NCI-H2081 (cell line): ENCODE measurements around the gene STEAP3.
A peak's percentile ranks its signal among the peaks of the same experiment; 100 is the strongest.

ENCODE experiments used
- DNase-seq, 2 experiments: peaks; one replicate each; lab custom pipeline; 2025; lab: John Stamatoyannopoulos, UW

STEAP3 gene

DNA sequence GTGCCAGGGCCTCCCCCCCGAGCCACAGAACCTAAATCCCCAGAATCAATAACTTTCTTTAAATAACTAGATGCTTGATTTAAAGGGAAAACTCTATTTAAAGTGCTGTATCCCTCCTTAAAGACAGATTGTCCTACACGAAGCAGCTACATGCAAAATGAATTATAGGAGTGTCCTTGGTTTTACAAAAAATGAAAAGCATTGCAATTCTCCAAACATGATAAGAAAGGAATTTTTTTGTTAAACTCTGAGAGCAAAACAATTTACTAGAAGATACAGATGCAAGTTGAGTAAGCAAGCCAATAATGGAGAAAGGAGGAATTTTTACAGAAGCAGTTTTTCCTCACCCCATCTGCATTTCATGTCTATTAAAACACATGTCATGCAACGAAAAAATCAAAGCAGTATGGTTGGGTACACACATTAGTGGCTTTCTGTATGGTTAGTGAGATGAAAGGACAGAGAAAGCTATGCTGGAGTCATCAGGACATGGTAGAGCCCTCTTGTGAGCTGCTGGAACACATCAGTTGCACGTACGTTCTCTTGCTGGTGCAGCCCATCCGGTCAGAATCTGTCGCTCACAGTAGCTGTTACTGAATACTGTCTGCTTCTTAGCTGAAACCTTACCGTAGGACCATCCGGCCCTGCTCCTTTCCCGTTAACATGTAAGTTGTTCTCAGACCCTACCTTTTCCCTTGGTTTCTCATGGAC lies 25.9 kb upstream of the STEAP3 start:
- no peak for DNase-seq

DNA sequence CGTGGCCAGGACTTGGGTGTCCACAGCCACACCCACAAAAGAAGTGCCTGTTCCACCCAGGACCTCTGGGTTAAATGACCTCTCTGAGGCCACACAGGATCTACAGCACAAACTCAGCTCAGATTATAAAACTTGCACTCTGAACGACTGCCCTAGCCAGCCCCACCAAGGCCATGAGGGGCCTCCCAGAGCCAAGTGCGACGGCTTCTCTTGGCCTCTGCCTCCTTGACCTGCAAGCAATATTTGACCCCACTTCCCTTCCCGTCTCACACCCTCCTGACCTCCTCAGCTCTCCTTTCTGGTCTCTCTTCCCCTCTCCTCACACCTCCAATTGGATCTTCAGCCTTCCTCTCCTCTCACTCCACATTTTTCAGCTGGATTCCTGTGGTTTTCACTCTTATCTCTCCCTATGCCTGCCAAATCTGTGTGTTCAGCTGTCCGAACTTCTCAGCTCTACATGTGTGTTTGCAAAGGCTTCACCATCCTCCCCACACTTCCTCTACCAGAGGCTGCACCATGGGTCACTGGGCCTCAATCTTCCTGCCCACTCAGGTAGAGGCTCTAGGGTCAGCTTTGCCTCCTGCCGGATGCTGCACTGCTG lies 25.3 kb upstream of the STEAP3 start:
- DNase-seq = no peak

DNA sequence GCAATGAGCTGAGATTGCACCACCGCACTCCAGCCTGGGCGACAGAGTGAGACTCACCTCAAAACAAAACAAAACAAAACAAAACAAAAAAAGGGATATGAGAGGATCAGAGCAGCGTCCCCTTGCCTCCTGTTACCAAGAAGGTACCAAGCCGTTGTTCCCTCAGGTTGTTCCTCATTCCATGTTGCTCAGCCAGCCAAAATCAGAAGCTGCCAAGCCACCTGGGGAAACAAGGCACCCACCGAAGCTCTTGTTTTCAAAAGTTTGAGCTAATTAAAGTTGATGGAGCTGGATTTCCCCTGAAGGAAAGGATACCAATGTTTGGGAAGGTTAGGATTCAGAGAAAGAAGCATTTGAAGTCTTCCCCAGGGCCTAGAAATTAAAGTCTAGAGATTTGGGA lies 21.8 kb upstream of the STEAP3 start:
- no peak for DNase-seq

DNA sequence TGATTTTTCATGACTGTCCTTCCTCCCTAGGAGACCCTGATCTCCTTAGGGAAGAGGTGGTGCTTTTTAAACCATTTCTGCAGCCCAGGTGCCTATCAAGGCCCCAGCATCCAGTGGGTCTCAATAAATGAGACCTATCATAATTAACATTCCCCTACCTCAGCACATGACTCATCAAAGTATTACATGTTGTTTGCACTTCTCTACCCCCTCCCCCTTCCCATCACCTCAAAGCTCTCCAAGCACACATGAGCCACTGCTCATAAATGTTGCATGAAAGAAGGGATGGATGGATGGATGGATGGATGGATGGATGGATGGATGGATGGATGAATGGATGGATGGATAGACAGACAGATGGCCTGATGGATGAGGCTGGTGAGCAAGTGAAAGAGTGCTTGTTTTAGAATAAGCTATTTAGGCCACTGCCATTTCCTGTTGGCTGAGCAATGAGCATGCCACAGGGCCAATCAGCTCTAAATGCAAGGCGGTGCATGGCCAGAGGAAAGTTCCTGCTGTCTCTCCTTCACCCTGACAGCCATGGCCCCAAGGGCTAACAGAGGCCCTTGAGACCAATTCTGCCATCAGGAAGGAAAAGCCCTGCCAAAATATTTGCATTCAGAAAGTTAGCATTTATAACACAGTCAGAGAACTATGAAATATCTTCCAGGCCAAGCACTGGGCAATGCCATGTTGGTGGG lies 20.9 kb upstream of the STEAP3 start:
- no peak for DNase-seq

DNA sequence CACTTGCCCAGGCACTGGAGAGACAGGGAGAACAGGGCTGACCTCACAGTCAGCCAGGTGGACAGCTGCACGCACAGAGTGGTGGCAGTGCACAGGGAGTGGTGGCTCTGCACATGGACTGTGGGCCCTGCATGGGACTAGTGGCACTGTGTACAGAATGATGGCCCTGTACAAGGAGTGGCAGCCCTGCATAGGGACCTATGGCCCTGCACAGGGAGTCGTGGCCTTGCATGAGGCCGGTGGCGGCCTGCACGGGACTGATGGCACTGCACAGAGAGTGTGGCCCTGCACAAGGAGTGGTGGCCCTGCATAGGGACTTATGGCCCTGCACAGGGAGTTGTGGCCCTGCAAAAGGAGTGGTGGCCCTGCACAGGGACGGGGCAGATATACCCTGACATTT lies 19.1 kb upstream of the STEAP3 start:
- DNase-seq = no peak

DNA sequence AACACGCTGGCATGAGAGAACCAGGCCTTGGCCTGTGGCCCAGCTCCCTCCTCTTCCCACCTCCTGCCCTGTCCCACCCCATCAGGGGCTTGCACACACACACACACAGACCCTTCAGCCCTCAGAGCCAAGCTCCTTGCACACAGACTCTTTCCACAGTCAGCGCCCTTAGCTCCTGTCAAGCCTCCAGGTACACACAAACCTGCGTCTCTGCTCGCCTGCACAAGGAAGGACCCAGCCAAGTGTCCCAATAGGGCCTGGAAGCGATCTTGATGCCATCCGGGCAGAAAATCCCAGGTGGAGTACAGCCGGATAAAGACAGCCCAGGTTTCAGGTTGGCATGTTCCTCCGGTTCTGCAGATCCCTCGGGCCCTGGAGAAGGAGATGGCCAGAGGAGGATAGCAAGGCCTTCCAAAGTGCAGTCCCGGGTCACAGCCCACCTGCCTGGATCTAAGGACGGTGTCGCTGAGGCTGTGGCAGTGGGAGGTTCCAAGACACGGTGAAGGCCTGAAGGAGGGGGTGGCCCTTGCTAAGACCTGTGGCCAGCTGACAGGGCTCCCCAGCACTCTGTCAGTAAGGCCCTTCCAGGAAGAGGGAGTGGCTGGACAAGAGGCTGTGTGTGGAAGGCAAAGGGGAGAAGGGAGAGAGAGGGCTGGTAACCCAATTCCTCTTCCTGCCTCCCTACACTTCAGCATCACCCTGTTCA lies 18.5 kb upstream of the STEAP3 start:
- DNase-seq = no peak

DNA sequence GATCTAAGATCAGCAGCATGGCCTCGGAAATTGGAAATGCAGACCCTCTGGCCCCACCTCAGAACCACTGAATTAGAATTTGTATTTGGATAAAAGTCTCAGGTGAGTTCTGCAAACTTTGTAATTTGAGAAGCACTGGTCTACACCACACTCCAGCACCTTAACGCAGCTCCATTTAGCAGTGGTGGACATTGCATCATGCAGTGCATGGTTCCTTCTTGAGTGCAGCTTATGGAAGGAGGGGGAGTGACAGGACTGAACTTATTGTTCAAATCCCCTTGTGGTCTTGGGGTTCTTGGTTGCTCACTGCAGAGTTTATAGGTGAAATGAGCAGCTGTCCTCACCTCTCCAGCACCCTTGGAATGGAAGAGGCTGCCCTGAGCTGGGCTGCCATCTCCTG lies 17.4 kb upstream of the STEAP3 start:
- DNase-seq = no peak

DNA sequence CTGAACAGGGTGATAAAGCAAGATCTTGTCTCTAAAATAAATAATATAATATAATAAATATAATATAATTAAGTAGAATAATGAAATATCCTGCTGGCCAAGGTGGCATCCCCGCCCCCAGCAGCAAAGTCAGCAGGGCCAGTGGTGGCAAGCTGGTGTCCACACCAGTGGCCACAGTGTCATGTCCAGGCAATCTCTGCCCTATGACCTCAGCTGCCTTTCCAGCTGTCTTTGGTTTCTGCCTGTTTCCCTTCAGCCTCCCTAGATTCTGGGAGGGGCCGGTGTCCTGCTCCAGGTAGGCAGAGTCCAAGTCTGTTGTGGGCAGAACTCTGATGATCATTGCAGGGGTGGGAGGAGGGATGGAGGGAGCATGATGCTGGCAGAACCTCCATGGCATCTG lies 16.2 kb upstream of the STEAP3 start:
- DNase-seq = no peak

DNA sequence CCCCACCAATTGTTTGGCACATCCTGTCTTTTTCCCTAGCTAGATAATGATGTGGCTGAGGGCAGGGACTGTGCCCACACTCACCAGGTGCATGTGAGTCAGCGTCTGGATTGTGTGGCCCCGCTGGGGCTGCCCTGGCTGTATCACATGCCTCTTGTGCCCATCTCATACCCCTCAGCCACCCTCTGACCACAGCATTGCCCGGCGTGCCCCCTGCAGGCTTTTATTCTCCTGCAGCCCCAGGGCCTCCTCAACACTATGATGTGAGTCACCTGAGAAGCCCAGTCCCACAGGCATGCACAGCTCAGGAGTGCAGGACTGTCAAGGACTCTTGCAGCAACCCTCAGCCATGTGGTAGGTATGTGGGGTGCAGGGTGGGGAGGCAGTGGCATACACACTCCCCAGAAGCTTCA lies 14.8 kb upstream of the STEAP3 start:
- DNase-seq = no peak

DNA sequence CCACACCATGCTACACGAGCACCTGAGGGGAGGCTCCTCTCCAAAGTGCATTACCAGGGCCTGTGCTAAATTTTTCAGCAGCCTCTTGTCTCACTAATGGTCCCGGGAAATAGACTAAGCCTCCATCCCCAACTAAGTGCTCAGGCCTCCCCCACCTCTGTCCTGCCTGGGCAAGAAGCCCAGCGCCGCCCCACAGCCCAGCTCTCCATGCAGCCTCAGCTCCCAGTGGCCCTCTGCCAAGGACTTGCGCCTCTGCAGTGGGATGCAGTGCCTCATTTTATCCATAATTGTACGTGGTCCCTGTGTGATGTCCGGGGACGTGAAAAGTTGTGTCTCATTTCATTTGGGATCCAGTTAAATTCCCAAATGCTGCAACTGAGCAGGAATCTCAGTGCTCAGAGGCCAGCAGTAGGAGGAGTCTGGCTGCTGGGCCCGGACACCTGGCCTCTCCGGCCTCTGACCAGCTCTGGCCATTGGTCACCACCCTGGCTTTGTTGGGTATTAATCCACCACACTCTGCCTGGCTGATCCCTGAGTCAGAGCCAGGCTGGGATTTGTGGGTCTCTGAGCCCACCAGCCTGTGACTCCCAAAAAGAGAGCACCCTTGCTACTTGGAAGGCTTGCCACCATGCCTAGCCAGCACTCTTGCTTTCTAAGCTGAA lies 11.4 kb upstream of the STEAP3 start:
- DNase-seq = no peak

DNA sequence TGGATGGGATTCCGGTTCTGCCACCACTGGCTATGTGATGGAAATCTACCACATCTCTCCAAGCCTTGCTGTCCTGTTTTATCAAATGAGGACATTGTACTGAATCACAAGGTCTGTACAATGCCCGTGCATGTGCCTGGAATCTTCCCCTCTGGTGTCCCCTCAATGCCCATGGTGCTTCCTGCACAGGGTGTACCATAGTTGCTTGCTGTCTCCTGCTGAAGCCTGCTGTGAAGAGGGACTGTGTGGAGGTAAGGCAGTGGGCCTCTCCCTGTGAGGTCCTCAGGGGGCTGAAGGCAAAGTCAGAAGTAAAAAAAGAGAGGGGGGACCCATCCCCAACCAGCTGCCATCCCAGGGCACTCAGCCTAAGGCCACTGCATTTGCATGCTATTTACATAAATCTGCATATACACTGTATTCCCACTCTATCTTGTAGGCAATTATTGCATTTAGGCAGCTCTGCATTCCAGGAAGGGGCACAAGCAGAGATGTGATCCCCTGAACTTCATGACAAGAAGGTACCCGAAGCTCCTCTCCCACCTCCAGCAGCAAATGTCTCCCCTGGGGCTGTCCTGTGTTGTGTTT lies 9.1 kb upstream of the STEAP3 start:
- DNase-seq = no peak

DNA sequence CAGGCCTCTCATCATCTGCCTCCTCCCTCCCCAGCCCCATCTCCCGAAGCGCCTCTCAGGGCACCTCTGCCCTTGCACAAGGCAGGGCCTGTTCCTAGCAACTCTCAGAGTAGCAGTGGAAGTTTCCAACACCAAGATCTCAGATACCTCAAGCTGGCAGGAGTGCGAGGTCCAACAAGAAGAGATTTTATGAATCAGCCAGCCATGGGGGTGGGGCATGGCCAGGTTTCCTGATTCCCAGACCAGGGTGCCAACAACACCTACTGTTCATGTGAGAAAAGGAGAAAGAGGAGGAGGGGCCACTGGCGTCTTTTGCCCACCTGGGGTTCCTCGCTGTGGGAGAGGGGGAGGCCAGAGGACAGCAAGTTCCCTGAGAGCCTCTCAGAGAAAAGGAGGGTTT lies 6.6 kb upstream of the STEAP3 start:
- no peak for DNase-seq

DNA sequence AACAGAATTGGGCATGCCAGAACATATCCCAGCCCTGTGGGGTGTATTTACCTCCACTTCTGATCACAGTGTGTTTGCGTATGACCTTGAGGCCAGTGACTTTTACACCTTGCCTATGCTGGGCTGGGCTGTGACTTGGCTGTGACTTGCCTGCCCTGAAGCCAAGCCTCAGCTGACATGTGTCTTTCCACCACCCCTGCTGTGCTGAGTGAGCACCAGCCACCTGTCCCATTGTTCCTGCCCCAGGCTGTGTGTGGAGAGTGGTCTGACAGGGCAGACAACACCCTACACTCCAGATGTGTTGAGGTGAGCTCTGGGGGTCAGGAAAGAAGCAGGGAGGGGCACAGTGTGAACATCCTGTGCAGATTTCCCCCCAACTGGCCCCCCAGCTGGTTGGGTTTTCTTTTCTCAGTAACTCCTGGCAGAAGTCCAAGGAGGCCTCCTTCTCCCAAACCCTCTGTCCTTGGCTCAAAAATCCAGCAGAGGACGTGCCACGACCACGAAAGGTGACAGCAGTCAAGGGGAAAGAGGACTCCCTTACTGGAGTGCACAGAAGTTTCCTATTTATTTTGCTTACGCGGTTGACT lies 5.1 kb upstream of the STEAP3 start:
- peak; percentile 73 to 85 for DNase-seq

DNA sequence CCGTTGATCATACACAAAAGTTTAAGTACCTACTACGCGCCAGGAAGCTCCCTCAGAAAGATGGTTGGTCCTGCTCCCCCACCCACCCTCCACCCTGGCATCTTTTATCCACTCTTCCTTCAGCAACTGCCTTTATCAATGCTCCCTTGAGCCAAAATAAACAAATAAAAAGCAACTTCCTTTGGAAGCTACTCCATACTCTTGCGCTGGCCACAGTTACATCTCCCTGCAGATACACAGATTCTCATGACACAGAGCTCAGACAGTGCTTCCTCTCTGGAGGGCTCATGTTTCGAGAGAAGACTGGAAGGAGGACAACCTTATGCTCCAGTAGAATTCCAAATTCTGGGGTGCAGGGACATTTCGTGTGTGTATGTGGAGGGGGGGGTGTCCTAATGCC lies 3.8 kb upstream of the STEAP3 start:
- no peak for DNase-seq

DNA sequence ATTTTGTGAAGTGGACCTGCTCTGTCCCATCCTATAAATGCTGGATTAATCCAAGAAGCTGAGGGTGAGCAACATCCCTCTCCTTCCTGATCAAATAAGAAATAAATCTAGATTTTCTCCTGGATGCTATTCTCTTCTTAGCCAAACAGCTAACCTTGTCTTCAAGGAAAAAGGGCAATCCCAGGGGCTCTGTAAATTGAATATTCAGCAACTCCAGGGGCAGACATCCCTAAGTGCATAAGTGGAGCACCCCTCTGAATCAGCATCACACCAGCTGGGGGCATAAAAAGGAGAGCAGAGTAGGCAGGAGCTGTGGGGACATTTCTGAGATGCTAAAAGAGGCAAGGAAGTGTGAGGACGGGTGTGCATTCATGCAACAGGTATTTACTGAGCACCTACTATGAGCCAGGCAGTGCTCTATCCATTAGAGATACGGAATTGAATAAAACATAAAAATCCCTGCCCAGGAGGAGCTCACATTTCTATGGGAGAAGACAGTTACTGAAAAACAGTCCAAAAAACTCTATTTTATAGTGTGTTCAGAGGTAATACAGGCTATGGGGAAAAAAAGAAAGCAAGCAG lies 2.8 kb upstream of the STEAP3 start:
- no peak for DNase-seq

DNA sequence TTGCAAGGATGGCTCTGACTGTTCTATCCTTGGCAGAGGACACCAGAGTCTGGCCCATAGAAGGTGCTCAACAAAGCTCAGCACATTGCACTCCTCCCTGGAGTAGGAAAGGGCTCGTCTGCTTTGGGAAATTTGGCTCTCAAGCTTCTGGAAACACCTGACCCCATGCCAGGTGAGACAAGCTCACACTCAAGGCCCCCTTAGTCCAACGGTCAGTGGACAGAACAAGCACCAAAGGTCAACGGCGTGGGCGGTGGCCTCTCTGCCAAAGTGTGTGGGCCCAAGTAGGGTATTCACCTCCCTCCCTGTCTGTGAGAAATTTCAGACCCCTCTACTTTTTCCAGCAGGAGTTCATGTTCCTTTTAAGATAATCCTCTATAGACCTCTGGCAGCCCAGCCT lies 2.0 kb upstream of the STEAP3 start:
- DNase-seq = no peak

DNA sequence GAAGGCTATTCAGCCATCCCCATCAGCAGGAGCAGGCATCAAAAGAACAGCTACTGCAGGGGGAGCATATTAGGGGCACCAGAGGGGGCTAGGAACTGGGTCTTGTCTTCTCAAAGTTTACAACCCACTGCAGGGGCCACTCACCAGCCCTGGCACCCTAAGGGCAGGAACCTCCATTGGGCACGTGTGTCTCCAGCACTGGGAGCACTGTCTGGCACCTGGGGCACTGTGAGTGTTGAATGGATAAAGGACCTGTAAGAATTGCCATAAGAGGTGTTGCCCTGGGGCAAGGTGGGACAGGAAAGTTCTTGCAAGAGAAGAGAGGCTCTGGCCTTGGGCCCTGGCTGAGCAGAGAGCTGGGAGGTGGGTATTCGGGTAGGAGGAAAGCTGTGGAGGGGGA lies 1.4 kb upstream of the STEAP3 start:
- no peak for DNase-seq

DNA sequence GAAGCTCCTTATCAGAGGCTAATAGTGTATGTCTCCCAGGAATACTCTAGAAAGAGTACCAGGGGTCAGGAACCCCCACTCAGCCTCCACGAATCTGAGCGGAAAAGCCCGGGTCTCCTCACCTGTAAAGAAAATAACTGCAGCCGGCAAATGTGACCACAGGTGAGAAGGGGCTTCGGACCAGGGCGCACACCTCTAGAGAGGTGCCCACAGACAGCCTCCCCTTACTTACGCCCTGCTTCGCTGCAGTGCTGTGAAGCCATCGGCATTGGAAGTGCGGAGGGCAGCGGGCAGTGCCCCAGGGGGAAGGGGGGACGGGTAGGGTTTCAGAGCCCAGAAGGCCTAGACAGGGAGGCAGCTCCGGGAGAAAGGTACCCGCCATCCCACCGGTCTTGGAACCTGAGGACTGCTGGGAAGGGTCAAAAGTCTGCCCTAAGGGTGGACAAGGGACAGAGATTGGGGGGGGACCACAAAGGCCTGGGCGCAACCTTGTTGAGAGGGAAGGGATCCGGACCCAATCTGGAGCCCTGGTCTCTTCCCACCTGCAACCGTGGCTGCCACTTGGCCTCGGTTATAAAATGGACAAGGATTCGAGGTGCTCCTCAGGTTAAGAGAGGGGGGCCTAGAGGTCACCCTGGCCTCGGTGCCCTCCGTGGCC lies 642 bp upstream of the STEAP3 start:
- no peak for DNase-seq

DNA sequence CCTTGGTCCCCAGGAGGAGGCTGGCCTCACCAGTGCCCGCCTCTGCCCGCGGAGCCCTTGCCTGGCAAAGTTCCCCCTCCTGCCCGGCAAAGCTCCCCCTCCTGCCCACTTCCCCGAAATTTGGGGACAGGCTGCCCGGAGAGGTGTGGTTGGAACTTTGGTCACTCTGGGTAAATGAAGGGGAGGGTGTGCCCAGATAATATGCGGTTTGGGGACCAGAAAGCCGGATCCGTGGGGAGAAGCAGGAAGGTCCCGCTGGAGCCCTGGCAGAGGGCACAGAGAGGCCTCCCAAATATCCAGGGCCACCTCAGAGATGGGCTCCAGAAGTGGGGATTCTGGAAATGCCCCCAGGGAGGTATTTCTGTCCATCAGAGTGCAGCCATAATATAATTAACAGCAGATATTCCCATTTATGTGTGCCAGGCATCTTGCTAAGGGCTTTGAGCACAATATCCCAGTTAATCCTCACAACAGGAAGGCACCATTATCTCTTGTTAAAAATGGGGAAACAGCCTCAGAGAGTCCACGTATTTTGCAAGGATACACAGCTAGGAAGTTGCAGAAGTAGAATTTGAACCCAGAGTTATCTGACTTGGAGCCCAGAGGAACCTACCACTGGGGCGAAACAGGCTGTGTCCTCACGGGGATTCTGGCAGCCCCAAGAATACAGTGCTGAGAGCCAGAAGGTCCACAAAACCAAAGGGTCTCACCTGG lies 914 bp downstream of the STEAP3 start:
- no peak for DNase-seq
